NCI-H1436 treated with DMSO at 0.1 percent for 48 hours (cell line): Measurements from ENCODE around the gene TACC2.

Experiments
- DNase-seq: peaks from one replicate; lab custom pipeline; 2025; lab: John Stamatoyannopoulos, UW

Gene TACC2

DNA sequence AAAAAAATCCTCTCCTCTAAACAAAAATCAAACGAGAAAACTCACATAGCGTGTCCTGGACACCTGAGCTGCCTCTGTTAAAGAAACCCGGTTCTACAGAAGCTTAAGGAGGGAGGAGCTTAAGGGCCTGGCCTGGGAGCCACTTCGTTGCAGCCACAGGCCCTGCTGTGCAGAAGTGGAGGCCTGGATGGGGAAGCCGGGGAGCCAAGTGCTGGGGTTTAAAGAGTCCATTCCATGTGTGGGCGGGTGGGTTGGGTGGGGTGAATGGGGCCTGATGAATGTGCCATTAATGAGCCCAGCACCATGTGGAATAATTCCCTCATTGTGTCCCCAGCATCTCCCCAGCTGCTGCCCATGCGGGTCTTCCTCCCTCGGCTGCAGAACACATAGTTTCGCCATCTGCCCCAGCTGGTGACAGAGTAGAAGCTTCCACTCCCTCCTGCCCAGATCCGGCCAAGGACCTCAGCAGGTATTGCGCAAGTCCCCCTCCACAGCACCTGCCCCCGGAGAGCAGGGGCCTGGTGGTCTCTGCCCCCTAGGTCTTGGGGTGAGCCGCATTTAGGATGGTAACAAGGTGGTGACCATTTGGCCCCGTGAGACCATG is 154.4 kb downstream of the TACC2 start:
- no peak for DNase-seq

DNA sequence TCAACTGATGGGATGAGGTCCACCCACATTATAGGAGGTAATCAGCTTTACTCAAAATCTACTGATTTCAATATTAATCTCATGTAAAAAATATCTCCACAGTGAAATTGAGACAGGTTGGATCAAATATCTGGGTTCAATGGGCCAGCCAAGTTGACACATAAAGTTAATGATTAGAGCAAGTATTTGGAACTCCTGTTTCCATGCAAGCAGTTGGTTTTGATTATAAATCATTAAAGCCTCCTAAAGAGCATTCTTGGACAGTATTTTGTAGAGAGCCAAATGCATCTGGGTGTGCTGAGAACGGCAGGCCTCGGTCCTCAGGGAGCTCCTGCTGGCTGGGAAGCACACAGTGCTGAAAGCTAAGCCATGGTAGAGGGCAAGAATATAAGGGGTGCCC is 155.2 kb downstream of the TACC2 start:
- no peak for DNase-seq

GRCh38 chr10:122145113-122145512 is 156.2 kb downstream of the TACC2 start:
- DNase-seq: no peak

- no peak for DNase-seq
Observed at GRCh38 chr10:122147663-122148062, 158.7 kb downstream of the TACC2 start.

- DNase-seq: no peak
Observed at GRCh38 chr10:122148876-122149560, 160.1 kb downstream of the TACC2 start.

- no peak for DNase-seq
Observed at GRCh38 chr10:122149561-122150505, 160.9 kb downstream of the TACC2 start.

GRCh38 chr10:122151121-122151694 is 162.2 kb downstream of the TACC2 start:
- DNase-seq: no peak

GRCh38 chr10:122152544-122152943 is 163.6 kb downstream of the TACC2 start:
- DNase-seq: no peak

DNA sequence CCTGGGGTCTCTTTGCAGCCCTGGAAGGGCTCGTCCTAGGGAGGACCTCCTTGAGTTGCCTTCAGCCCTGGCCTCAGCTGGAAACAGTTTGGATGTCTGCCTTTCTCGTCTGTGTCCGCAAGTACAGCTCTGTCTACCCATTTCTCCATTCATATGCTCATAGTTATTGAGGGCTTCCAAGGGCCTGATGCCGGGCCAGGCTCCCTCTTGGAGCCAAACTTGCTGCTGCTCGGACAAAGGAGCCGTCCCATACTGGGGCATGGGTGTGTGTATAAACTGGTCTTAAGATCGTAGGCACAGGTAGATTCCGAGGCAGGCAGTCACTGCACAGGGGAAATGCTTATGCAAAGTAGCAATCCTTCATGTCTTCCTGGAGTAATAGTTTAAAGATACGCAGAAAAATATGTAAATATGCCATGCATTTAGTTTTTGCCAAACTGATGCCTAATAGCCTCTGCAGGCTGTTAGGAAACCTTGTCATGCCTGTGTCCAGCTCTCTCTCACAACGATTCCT is 165.1 kb downstream of the TACC2 start:
- no peak for DNase-seq

DNA sequence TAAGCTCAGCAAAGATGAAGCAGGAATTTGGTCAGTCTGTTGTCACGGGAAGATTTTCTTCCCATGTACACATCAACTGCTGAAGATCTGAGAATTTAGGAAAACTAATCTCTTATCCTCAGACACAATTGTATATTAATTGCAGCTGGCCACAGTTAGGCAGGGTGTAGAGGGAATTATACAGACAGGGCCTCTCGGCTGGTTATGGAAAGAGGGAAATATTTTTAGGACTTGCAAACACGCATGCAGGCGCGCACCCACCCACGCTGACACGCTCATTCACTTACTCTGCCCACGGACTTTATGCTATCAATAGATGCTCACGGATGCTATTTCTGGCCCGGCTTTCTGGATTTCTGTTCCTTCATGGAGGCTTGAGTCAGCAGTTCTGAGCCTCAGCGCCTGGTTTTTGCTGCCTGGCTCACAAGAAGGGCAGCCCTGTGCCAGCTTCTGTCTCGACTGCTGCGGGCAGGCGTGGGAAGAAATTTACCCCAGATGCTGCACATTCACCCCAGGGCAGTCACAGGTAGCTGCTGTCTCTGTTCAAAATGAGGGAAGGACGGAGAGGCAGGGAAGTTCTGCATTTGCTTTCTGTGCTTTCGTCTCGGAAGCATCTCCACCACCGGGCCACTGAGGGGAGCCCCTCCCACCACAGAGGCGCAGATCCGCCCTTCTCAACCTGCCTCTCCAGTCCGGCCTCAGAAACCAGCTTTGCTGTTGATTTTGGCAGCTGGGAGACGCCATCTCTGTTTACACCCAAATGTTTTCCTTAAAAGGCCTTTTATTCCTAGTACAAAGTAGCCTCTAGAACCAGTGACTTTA is 165.8 kb downstream of the TACC2 start:
- no peak for DNase-seq

GRCh38 chr10:122157451-122157850 is 168.5 kb downstream of the TACC2 start:
- DNase-seq: no peak

DNA sequence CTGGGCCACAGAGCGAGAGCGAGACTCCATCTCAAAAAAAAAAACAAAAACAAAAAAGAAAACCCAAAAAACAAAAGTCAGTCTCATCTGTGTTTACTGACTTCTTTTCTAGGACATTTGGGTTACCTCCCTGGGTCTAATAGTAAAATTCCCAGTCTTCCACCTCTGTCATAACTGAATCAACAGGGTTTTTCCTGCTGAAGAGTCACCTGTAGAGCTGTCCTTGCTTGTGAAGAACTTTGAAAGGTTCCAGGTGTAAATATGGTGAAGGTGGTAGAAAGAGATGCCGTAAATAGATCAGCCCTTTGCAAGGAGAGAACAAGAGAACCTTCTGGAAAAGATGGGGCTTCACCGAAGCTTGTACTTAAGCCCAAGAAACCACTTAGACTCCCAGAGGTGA is 169.4 kb downstream of the TACC2 start:
- DNase-seq: no peak

GRCh38 chr10:122159141-122159970 is 170.4 kb downstream of the TACC2 start:
- peak; percentile 25 for DNase-seq

DNA sequence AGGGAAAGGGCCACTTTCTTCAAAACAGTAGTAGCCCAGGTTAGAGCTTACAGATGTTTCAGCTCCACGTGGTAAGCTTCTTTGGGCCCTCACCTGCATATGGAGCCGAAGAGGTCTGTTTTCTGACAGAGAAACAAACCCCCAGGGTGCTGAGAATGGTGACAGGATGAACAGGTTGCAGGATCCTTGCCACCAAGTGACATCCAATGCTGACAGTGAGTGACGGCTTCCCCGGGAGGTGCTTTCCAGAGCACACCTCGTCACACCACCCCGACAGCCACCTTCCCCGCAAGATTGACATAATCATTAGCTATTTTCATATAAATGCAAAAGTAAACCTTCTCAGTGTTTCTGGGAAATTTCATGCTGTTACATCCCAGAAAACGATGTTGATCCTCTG is 172.8 kb downstream of the TACC2 start:
- no peak for DNase-seq

DNA sequence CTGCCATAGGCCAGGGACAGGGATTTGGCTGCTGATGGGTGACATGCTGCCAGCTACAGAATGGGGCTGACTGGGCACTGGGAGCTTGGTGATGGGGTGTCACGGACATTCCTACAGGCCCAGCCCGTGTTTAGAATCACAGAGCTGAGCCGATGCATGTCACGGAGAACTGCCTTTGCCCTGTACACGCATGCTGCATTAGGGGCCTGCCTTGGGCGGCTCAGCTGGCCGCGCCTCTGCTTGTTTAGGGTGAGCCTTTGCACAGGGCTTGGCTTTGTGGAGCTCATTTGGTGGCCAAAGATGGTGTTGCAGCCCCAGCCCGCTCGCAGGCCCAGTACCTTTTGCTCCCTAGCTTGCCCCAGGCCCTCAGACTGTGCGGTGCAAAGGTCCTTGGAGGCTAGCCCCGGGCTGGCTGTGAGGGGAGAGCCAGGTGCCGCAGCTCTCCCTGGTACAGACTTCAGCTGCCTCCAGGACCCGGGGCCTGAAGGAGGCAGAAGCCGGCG is 173.8 kb downstream of the TACC2 start:
- DNase-seq: no peak

GRCh38 chr10:122163174-122164022 is 174.4 kb downstream of the TACC2 start:
- peak; percentile 37 for DNase-seq

GRCh38 chr10:122164023-122164601 is 175.1 kb downstream of the TACC2 start:
- no peak for DNase-seq

DNA sequence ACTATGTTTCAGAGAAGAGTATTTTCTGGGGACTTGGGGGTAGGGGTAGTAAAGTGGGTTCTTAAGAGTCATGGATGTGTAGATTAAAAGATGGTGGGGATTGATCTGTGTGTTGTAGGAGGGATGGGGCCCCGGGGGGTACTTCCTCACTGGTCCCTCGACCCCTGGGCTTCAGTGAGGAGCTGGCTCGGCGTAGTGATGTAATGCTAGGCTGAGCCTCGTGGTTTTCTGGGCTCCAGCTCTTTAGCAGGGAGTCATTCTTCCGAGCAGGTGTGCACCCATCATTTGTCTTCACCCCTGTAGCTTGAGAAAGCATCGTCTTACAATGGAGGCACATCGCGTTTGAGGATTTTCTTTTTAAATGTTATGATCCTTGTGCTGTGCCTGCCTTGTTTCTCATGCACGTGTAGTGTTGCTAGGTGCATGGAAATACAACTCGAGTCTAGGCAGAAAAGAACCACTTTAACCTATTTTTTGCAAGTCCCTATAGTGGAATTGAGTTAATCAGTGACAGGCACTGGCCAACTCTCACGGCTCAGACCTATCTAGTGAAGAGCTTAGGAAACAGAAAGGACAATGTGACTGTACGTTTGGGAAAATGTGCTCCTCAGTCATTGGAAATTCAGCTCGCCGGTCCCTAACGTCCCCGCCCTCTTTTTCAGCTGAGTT is 176.0 kb downstream of the TACC2 start:
- DNase-seq: no peak
